ENCODE measurements around the gene AP2B1.

DNA sequence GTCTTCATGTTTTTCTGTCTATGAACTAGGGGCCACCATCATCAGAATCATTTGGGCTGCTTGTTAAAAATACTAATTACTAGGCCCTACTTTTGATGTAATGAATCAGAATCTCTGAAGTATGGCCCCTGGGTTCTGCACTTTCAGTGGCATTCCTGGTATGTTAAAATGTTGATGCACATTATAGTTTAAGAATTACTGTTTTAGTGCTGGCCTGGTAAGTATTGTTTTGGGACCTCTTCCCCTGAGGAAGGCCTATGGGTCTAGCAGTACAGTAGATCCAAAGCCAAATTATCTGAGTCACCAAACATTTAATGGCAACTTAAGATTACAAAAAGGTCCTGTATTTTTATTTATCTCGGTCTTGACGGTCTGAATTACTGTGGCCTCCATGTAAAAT lies 58.8 kb downstream of the AP2B1 start:
- TF ChIP-seq, protein P1, sequence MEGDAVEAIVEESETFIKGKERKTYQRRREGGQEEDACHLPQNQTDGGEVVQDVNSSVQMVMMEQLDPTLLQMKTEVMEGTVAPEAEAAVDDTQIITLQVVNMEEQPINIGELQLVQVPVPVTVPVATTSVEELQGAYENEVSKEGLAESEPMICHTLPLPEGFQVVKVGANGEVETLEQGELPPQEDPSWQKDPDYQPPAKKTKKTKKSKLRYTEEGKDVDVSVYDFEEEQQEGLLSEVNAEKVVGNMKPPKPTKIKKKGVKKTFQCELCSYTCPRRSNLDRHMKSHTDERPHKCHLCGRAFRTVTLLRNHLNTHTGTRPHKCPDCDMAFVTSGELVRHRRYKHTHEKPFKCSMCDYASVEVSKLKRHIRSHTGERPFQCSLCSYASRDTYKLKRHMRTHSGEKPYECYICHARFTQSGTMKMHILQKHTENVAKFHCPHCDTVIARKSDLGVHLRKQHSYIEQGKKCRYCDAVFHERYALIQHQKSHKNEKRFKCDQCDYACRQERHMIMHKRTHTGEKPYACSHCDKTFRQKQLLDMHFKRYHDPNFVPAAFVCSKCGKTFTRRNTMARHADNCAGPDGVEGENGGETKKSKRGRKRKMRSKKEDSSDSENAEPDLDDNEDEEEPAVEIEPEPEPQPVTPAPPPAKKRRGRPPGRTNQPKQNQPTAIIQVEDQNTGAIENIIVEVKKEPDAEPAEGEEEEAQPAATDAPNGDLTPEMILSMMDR (IDR thresholded peaks at IDR 0.05), result no peak
- TF ChIP-seq POLR2A (IDR thresholded peaks at IDR 0.05), result no peak

Measured in heart left ventricle (tissue), 13 donors.